HepG2 (cell line): ENCODE data around the gene ZNF562. TPM values are rescaled to one million over a fixed set of nuclear protein-coding genes. Genes with fewer than 3 reads are reported as not detected.
"Not testable (repeated sequence)": the region's sequence is repeated elsewhere in the genome, so short reads cannot be mapped to it uniquely, and the experiment has no call there.

Source experiments
- ATAC-seq: fragments of 200-7000 bp; cut with Tn5 transposase; 3 replicates; pipeline ENCODE4 v1.9.1; 2020; ENCODE audit warnings: mild to moderate bottlenecking, moderate library complexity
- BruUV-seq: library from RNA; stranded (reverse); fragments of 400-500 nt; replicated peaks from 2 replicates; lab custom pipeline; 2021; lab: Mats Ljungman, UMichigan
- CTCF ChIA-PET: fragments of 300-600 bp; formaldehyde crosslinking; extraction: SDS; loops from one replicate; lab custom pipeline; 2021; ENCODE audit warnings: low total read pairs, inconsistent platforms, low intra/inter-chr PET ratio; lab: Yijun Ruan, JAX
- POLR2A ChIA-PET: fragments of 350-600 bp; sonication (Branson Sonifier 250); formaldehyde crosslinking; loops from one replicate; lab custom pipeline; 2020; ENCODE audit warnings: antibody characterized with exemption, inconsistent platforms; lab: Yijun Ruan, JAX
- DNase-seq: peaks from one replicate; pipeline ENCODE4 v3.0.0-alpha.2; 2015; ENCODE audit warnings: low spot score
- FAIRE-seq: peaks from 3 replicates; lab custom pipeline; 2011; peaks lifted over from hg19 to GRCh38; lab: Jason Lieb, UNC
- H2AFZ ChIP-seq: one replicate; pipeline ENCODE4 v1.6.1; 2011; ENCODE audit warnings: low read length, inconsistent platforms
- H3K27ac ChIP-seq: fragments of 300-600 bp; 3 replicates; pipeline ENCODE4 v1.8.0; 2011; ENCODE audit warnings: mixed run types, mild to moderate bottlenecking, mixed read lengths, low read length, inconsistent platforms; ENCODE audit not compliant: insufficient read depth; ENCODE audit errors: extremely low read length
- H3K27me3 ChIP-seq, 2 experiments: fragments of 200-600 bp in 1 of 2; 2 replicates in 1 of 2; 3 replicates in 1 of 2; pipeline versions ENCODE4 v1.6.0 to v1.8.0; 2011; ENCODE audit warnings: low read length in 2 of 2, mild to moderate bottlenecking in 2 of 2, moderate library complexity in 2 of 2, inconsistent platforms in 1 of 2; ENCODE audit not compliant: insufficient read depth in 2 of 2, control insufficient read depth in 1 of 2
- H3K36me3 ChIP-seq, 2 experiments: fragments of 200-600 bp in 1 of 2; replicated peaks in 1 of 2; 2 replicates in 1 of 2; 3 replicates in 1 of 2; pipeline versions ENCODE4 v1.5.1 to v1.8.0; 2011; ENCODE audit warnings: low read length in 2 of 2, inconsistent platforms in 1 of 2; ENCODE audit not compliant: insufficient read depth in 2 of 2, control insufficient read depth in 1 of 2
- H3K4me1 ChIP-seq: 2 replicates; pipeline ENCODE4 v1.5.1; 2012; ENCODE audit warnings: low read length, inconsistent platforms; ENCODE audit not compliant: insufficient read depth
- H3K4me2 ChIP-seq: 2 replicates; pipeline ENCODE4 v1.6.0; 2011; ENCODE audit warnings: low read depth, low read length, inconsistent platforms
- H3K4me3 ChIP-seq, 3 experiments: fragments of 200-600 bp in 1 of 3; sonication (generic), shearing (Covaris generic) in 1 of 3; replicated peaks in 1 of 3; 2 replicates each; pipeline ENCODE4 v1.5.1; 2011 to 2016; ENCODE audit warnings: low read length in 3 of 3, inconsistent platforms in 2 of 3, low read depth in 2 of 3, mild to moderate bottlenecking in 2 of 3, control low read depth in 1 of 3, mixed read lengths in 1 of 3; ENCODE audit not compliant: insufficient read depth in 1 of 3
- H3K79me2 ChIP-seq: one replicate; pipeline ENCODE4 v1.6.1; 2011; ENCODE audit warnings: low read length, inconsistent platforms; ENCODE audit not compliant: insufficient read depth
- H3K9ac ChIP-seq: 2 replicates; pipeline ENCODE4 v1.6.0; 2011; ENCODE audit warnings: mild to moderate bottlenecking, low read depth, low read length, inconsistent platforms; ENCODE audit not compliant: insufficient read depth
- H3K9me3 ChIP-seq: 2 replicates; pipeline ENCODE4 v1.5.1; 2012; ENCODE audit warnings: mild to moderate bottlenecking, low read length
- H4K20me1 ChIP-seq: 2 replicates; pipeline ENCODE4 v1.6.0; 2011; ENCODE audit warnings: inconsistent platforms, mild to moderate bottlenecking, low read length, moderate library complexity; ENCODE audit not compliant: insufficient read depth
- CCDC6 ChIP-seq: sonication (generic); formaldehyde crosslinking; IDR thresholded peaks from 2 replicates; pipeline ENCODE4 v1.8.1; 2022; ENCODE audit warnings: mild to moderate bottlenecking, missing genetic modification reagents, moderate library complexity
- HOXA3 ChIP-seq: sonication (generic); formaldehyde crosslinking; IDR thresholded peaks from 2 replicates; pipeline ENCODE4 v1.5.0; 2020; ENCODE audit warnings: missing genetic modification reagents
- MED8 ChIP-seq: sonication (generic); formaldehyde crosslinking; IDR thresholded peaks from 2 replicates; pipeline ENCODE4 v1.8.1; 2023; ENCODE audit warnings: mild to moderate bottlenecking, missing genetic modification reagents; ENCODE audit not compliant: insufficient replicate concordance
- MTF1 ChIP-seq: sonication (generic); formaldehyde crosslinking; IDR thresholded peaks from 2 replicates; pipeline ENCODE4 v1.5.0; 2020; ENCODE audit warnings: missing genetic modification reagents
- PLRG1 ChIP-seq: fragments of 450-650 bp; conservative IDR thresholded peaks from 2 replicates; pipeline ENCODE4 v1.6.1; 2016
- POLR2A ChIP-seq, 2 experiments: IDR thresholded peaks; 2 replicates each; pipeline ENCODE4 v1.6.1; 2011; ENCODE audit warnings: low read depth in 2 of 2, low read length in 2 of 2, mild to moderate bottlenecking in 1 of 2, moderate library complexity in 1 of 2; ENCODE audit not compliant: insufficient read depth in 1 of 2
- RCOR2 ChIP-seq: IDR thresholded peaks from 2 replicates; pipeline ENCODE4 v1.6.1; 2016; ENCODE audit warnings: missing biosample characterization, missing genetic modification reagents
- SP5 ChIP-seq: IDR thresholded peaks from 2 replicates; pipeline ENCODE4 v1.6.1; 2016; ENCODE audit warnings: low read depth, borderline replicate concordance
- U2AF1 ChIP-seq: fragments of 200-400 bp; formaldehyde crosslinking; optimal IDR thresholded peaks from 2 replicates; pipeline ENCODE3; 2017; ENCODE audit warnings: mild to moderate bottlenecking, low read depth, low read length
- ZKSCAN1 ChIP-seq: fragments of 150-350 bp; IDR thresholded peaks from 2 replicates; pipeline ENCODE4 v1.6.1; 2014; ENCODE audit warnings: low read length
- ZKSCAN8 ChIP-seq: IDR thresholded peaks from 2 replicates; pipeline ENCODE4 v1.6.1; 2016; ENCODE audit warnings: borderline replicate concordance, missing genetic modification reagents, missing compliant biosample characterization
- ZNF101 ChIP-seq: sonication (generic); formaldehyde crosslinking; IDR thresholded peaks from 2 replicates; pipeline ENCODE4 v1.4.0; 2020; ENCODE audit warnings: mild to moderate bottlenecking, low read depth, missing genetic modification reagents, borderline replicate concordance
- ZNF17 ChIP-seq: sonication (generic); formaldehyde crosslinking; IDR thresholded peaks from 2 replicates; pipeline ENCODE4 v1.5.0; 2020; ENCODE audit warnings: mild to moderate bottlenecking, missing genetic modification reagents
- ZNF281 ChIP-seq: sonication (generic); formaldehyde crosslinking; IDR thresholded peaks from 2 replicates; pipeline ENCODE4 v1.4.0; 2020; ENCODE audit warnings: missing genetic modification reagents, borderline replicate concordance
- ZNF331 ChIP-seq: sonication (generic); formaldehyde crosslinking; IDR thresholded peaks from 2 replicates; pipeline ENCODE4 v1.4.0; 2020; ENCODE audit warnings: missing genetic modification reagents
- ZNF589 ChIP-seq: sonication (generic); formaldehyde crosslinking; conservative IDR thresholded peaks from 2 replicates; pipeline ENCODE4 v1.8.0; 2022; ENCODE audit warnings: mild to moderate bottlenecking, moderate library complexity, missing genetic modification reagents
- ZNF614 ChIP-seq: IDR thresholded peaks from 2 replicates; pipeline ENCODE4 v1.6.1; 2018; ENCODE audit warnings: missing biosample characterization, missing genetic modification reagents, inconsistent platforms, borderline replicate concordance
- ZNF629 ChIP-seq: sonication (generic); formaldehyde crosslinking; conservative IDR thresholded peaks from 2 replicates; pipeline ENCODE4 v1.5.0; 2020; ENCODE audit warnings: missing genetic modification reagents
- ZNF709 ChIP-seq: sonication (generic); formaldehyde crosslinking; IDR thresholded peaks from 2 replicates; pipeline ENCODE4 v1.5.0; 2020; ENCODE audit warnings: mild to moderate bottlenecking, missing genetic modification reagents
- ZNF83 ChIP-seq: sonication (generic); formaldehyde crosslinking; IDR thresholded peaks from 2 replicates; pipeline ENCODE4 v1.4.0; 2020; ENCODE audit warnings: missing genetic modification reagents, mild to moderate bottlenecking, borderline replicate concordance
- WGBS: methylation state at CpG from one replicate; pipeline ENCODE4 v1.1.6; 2017; ENCODE audit warnings: low lambda C conversion rate; 5-methylcytosine and 5-hydroxymethylcytosine counted together
- in situ Hi-C: cut with HindIII; loops from 2 replicates; pipeline ENCODE4 v1.10.0; 2017; ENCODE audit warnings: low pct_unique_long_range_greater_than_20kb; ENCODE audit not compliant: extremely low pct_ligation_motif_present
- intact Hi-C: fragments of 100-400 bp; cut with micrococcal nuclease; formaldehyde crosslinking; loops from one replicate; pipeline ENCODE4 v1.10.0; 2022; ENCODE audit not compliant: unreplicated experiment
- polyA plus RNA-seq, 8 experiments: library from polyadenylated mRNA; depleted of rRNA in 3 of 8; stranded (reverse) in 7 of 8; unstranded in 1 of 8; fragments of >200 nt; fragmentation: Illumina TruSeq in 4 of 8; extraction: Trizol in 4 of 8; gene quantifications; 2 replicates each; pipeline versions ENCODE4 v1.2.1 to v1.2.3, GENCODE V29; 2011 to 2016; ENCODE audit warnings: low read depth in 4 of 8, missing spikeins in 1 of 8, mixed read lengths in 1 of 8; ENCODE audit not compliant: insufficient read depth in 1 of 8
- total RNA-seq, 5 experiments: library from RNA; depleted of rRNA; stranded (reverse); fragments of >200 nt; fragmentation: Illumina TruSeq; extraction: Trizol; gene quantifications; 2 replicates each; pipeline ENCODE4 v1.2.3, GENCODE V29; 2016; ENCODE audit warnings: low read depth in 1 of 5

The ZNF562 gene
- total and polyA plus RNA-seq, 2 of the 13 experiments (the other 11 are each of a cell fraction or from before 2014, with no cell fraction given) = 13.1 to 32.7 TPM

- no peak for ATAC-seq
These were observed 25.5 kb upstream of the ZNF562 start for GRCh38 chr19:9700229-9700981.

DNA sequence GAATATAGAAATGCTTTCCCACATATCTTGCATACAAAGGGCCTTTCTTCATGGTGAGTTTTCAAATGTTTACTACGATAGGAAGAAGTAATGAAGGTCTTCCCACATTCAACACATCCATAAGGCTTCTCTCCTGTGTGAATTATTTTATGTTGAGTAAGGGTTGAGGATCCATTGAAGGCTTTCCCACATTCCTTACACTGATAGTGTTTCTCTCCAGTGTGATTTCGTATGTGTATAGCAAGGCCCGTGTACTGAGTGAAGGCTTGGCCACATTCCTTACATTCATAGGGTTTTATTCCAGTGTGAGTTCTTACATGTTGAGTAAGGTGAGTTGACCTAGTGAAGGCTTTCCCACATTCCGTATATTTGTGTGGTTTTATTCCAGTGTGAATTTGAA lies 15.4 kb upstream of the ZNF562 start:
- FAIRE-seq, H3K9ac ChIP-seq, DNase-seq, ATAC-seq, H3K36me3 ChIP-seq, H4K20me1 ChIP-seq, H3K4me1 ChIP-seq, H3K4me3 ChIP-seq, H3K27me3 ChIP-seq, H3K27ac ChIP-seq, H3K79me2 ChIP-seq, H3K4me2 ChIP-seq, in situ Hi-C loops, H2AFZ ChIP-seq, H3K9me3 ChIP-seq, CTCF ChIA-PET, BruUV-seq, intact Hi-C loops, POLR2A ChIA-PET: not testable (repeated sequence)
- under 1% methylated on average over 4 of the region's 4 CpGs for WGBS

More at GRCh38 chr19:9700229-9700981, 25.5 kb upstream of the ZNF562 start:
- Histone ChIP-seq H3K4me2 (no peak overlapping the region), H3K9me3 (no peaks in the 10 kb centered on the region), H2AFZ (no peak overlapping the region), H3K27me3 (no peaks in the 10 kb centered on the region; a peak in 1 of 5 replicates), H3K36me3 (no peaks in the 10 kb centered on the region), H3K4me3 (no peak overlapping the region), H3K79me2 (no peaks in the 10 kb centered on the region), H3K27ac (no peak overlapping the region), H4K20me1 (no peaks in the 10 kb centered on the region), H3K9ac (no peak overlapping the region), H3K4me1 (0 out of 2 replicates have a peak, but pooled peaks cover 7% of the 10 kb centered on the region)
- DNase-seq = no peak
- FAIRE-seq = no peak
- intact Hi-C loops = no loop called here
- 66% methylated on average over 22 of the region's 22 CpGs for WGBS
- in situ Hi-C loops = no loop called here
- no peak for TF ChIP-seq PLRG1
- TF ChIP-seq ZNF709 (CRISPR knock-in tag) = no peak
- no peak for TF ChIP-seq ZNF281
- no peak for TF ChIP-seq ZNF614 (CRISPR knock-in tag)
- TF ChIP-seq ZNF589 (CRISPR knock-in tag) = no peak
- no peak for TF ChIP-seq POLR2A (IDR thresholded peaks at IDR 0.05; ENCODE audit: insufficient read depth in 1 of 2, low read depth in 2 of 2, low read length in 2 of 2)
- TF ChIP-seq ZKSCAN8 = no peak
- no peak for TF ChIP-seq ZNF629
- TF ChIP-seq ZNF101 (CRISPR knock-in tag) = no peak
- no peak for TF ChIP-seq CCDC6 (CRISPR knock-in tag)
- no peak for TF ChIP-seq ZNF83 (CRISPR knock-in tag)
- no peak for TF ChIP-seq ZKSCAN1
- no peak for TF ChIP-seq MTF1 (CRISPR knock-in tag)
- TF ChIP-seq ZNF17 = no peak
- TF ChIP-seq RCOR2 (CRISPR knock-in tag) = no peak
- no peak for TF ChIP-seq MED8
- TF ChIP-seq SP5 (CRISPR knock-in tag) = no peak
- TF ChIP-seq HOXA3 (CRISPR knock-in tag) = no peak
- no peak for TF ChIP-seq ZNF331
- no peak for TF ChIP-seq U2AF1
- ChIA-PET CTCF (no interaction called here), POLR2A (no interaction called here)
- no TSS peak for BruUV-seq
